ENCODE results near the gene LAPTM5. TPM values are rescaled to one million over a fixed set of nuclear protein-coding genes. Genes with fewer than 3 reads are reported as not detected.

The LAPTM5 gene
- total and polyA plus RNA-seq, 2 of the 13 experiments (the other 11 are each of a cell fraction or from before 2014, with no cell fraction given) = 0.41 to 0.86 TPM

- FAIRE-seq (no peak), DNase-seq (ENCODE audit: low spot score) (no peak), ATAC-seq (no peak)
- Histone ChIP-seq H3K27me3 (ENCODE audit: control insufficient read depth in 1 of 2, insufficient read depth in 2 of 2, low read length in 2 of 2) (no peaks in the 10 kb centered on the region), H3K4me1 (ENCODE audit: insufficient read depth, low read length) (peaks cover 11% of the 10 kb centered on the region), H3K4me2 (ENCODE audit: low read depth, low read length) (no peak overlapping the region), H3K4me3 (replicated peaks in 1 of 3; ENCODE audit: insufficient read depth in 1 of 3, low read depth in 2 of 3, low read length in 3 of 3) (no peak overlapping the region), H3K27ac (ENCODE audit: extremely low read length, insufficient read depth, low read length) (no peak overlapping the region), H3K79me2 (ENCODE audit: insufficient read depth, low read length) (no peaks in the 10 kb centered on the region), H3K36me3 (replicated peaks in 1 of 2; ENCODE audit: control insufficient read depth in 1 of 2, insufficient read depth in 2 of 2, low read length in 2 of 2) (no peaks in the 10 kb centered on the region), H4K20me1 (ENCODE audit: insufficient read depth, low read length) (no peaks in the 10 kb centered on the region; the same call in 1 of the 2 replicates), H3K9me3 (ENCODE audit: low read length) (no peaks in the 10 kb centered on the region), H3K9ac (ENCODE audit: insufficient read depth, low read depth, low read length) (no peak overlapping the region), H2AFZ (ENCODE audit: low read length) (no peak overlapping the region)
- POLR2A ChIA-PET = no interaction called here
- no TSS peak for BruUV-seq (replicated peaks)
- no CpG with 5 or more reads among the region's 27 CpGs for WGBS (ENCODE audit: low lambda C conversion rate)
- in situ Hi-C loops (cut with HindIII; ENCODE audit: extremely low pct_ligation_motif_present, low pct_unique_long_range_greater_than_20kb) (no loop called here), intact Hi-C loops (cut with micrococcal nuclease; ENCODE audit: unreplicated experiment) (no loop called here)
- TF ChIP-seq ZNF570 (CRISPR knock-in tag; IDR thresholded peaks at IDR 0.05; ENCODE audit: borderline replicate concordance) (no peak), ATM (IDR thresholded peaks at IDR 0.05; ENCODE audit: borderline replicate concordance) (no peak), ZNF343 (CRISPR knock-in tag; IDR thresholded peaks at IDR 0.05) (no peak), ZNF775 (CRISPR knock-in tag; IDR thresholded peaks at IDR 0.05; ENCODE audit: borderline replicate concordance) (no peak), BCL3 (CRISPR knock-in tag; IDR thresholded peaks at IDR 0.05) (no peak), KLF9 (CRISPR knock-in tag; IDR thresholded peaks at IDR 0.05; ENCODE audit: low read depth) (no peak), MLLT10 (CRISPR knock-in tag; IDR thresholded peaks at IDR 0.05) (no peak), POLR2AphosphoS5 (IDR thresholded peaks at IDR 0.05; ENCODE audit: low read depth, low read length) (no peak), ATF7 (IDR thresholded peaks at IDR 0.05) (no peak), ATF7 (CRISPR knock-in tag; IDR thresholded peaks at IDR 0.05) (no peak), BCL6 (CRISPR knock-in tag; IDR thresholded peaks at IDR 0.05) (no peak), ZFX (CRISPR knock-in tag; IDR thresholded peaks at IDR 0.05; ENCODE audit: low read depth) (no peak), ZSCAN20 (CRISPR knock-in tag; IDR thresholded peaks at IDR 0.05; ENCODE audit: borderline replicate concordance) (no peak), ZHX2 (IDR thresholded peaks at IDR 0.05; ENCODE audit: low read depth) (no peak), ZHX2 (CRISPR knock-in tag; IDR thresholded peaks at IDR 0.05; ENCODE audit: borderline replicate concordance) (no peak), CHD4 (IDR thresholded peaks at IDR 0.05; ENCODE audit: borderline replicate concordance, low read length) (no peak), SOX5 (CRISPR knock-in tag; IDR thresholded peaks at IDR 0.05; ENCODE audit: borderline replicate concordance) (no peak)
- CTCF ChIA-PET (ENCODE audit: low intra/inter-chr PET ratio, low total read pairs) = interaction anchor here (3.2 to 5.3 kb wide), 2 partner anchors 57 to 61 kb away, joined by 27 to 73 read pairs; no protein-coding TSS in a partner anchor
Measured at GRCh38 chr1:30721341-30721793, 36.2 kb downstream of the LAPTM5 start.

Measured in HepG2 (cell line).